ENCODE data around the gene UNC13D. TPM values are rescaled to one million over a fixed set of nuclear protein-coding genes. Genes with fewer than 3 reads are reported as not detected.
"Not testable (repeated sequence)": the region's sequence is repeated elsewhere in the genome, so short reads cannot be mapped to it uniquely, and the experiment has no call there.

UNC13D gene
- total RNA-seq, 2 donors from 2014 or later = 8.6 to 21.8 TPM

DNA sequence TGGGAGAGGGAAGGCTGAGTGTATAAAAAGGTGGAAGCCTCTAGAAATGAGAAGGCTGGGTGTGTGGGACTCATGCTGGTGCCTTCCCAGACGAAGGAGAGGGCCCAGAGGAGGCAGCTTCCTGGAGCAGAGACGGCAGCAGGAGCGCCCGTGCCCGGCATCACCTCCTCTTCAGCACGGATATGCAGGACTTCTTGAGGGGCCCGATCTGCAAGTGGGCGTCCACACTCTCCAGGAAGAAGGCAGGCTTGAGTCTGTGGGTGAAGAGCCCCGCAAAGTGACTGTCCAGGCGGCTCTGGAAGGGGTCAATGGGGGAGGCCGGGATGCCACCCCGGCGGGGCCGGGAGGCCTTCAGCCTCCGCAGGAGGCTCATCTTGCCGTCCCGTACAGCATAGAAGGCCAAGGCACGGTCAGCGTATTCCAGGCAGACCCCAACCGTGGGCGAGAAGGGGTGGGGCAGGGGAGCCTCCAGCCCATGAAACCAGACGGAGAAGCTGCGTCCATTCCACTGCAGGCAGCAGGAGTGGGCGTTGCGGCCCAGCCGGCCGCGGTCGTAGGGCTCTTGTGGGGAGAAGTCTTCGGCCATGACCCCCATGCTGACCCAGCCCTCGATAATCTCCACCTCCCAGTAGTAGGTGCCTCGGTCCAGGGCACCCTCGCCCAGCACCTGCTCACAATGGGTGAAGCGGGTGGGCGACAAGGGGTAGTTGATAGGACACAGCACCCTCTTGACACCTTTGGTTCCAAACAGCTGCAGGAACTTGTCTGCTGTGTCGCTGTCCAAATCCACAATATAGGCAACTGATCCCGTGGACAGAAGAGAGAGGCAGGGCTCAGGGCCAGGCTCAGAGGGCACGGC is 30.3 kb upstream of the UNC13D start:
- WGBS, 2 donors = 91 to 99% methylated on average over 8 to 38 of the region's 38 CpGs
- no peaks in the 10 kb centered on the region for H3K9me3 ChIP-seq
- ATAC-seq (no peak), DNase-seq (no peak)
- TF ChIP-seq, protein P1, sequence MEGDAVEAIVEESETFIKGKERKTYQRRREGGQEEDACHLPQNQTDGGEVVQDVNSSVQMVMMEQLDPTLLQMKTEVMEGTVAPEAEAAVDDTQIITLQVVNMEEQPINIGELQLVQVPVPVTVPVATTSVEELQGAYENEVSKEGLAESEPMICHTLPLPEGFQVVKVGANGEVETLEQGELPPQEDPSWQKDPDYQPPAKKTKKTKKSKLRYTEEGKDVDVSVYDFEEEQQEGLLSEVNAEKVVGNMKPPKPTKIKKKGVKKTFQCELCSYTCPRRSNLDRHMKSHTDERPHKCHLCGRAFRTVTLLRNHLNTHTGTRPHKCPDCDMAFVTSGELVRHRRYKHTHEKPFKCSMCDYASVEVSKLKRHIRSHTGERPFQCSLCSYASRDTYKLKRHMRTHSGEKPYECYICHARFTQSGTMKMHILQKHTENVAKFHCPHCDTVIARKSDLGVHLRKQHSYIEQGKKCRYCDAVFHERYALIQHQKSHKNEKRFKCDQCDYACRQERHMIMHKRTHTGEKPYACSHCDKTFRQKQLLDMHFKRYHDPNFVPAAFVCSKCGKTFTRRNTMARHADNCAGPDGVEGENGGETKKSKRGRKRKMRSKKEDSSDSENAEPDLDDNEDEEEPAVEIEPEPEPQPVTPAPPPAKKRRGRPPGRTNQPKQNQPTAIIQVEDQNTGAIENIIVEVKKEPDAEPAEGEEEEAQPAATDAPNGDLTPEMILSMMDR (IDR thresholded peaks at IDR 0.05) = no peak
- TF ChIP-seq POLR2A (IDR thresholded peaks at IDR 0.05) = no peak
- no peaks in the 10 kb centered on the region for H3K36me3 ChIP-seq (replicated peaks in 1 of 2; ENCODE audit: insufficient read depth in 1 of 2, low read depth in 2 of 2)
- no peaks in the 10 kb centered on the region for H3K27me3 ChIP-seq
- intact Hi-C loops (cut with DNase I) = no loop called here
- peaks cover 51% of the 10 kb centered on the region for H3K4me1 ChIP-seq
- no peak overlapping the region for H3K4me3 ChIP-seq
- H3K27ac ChIP-seq = peak overlapping the region in 3 of 4 donors; percentile 93

DNA sequence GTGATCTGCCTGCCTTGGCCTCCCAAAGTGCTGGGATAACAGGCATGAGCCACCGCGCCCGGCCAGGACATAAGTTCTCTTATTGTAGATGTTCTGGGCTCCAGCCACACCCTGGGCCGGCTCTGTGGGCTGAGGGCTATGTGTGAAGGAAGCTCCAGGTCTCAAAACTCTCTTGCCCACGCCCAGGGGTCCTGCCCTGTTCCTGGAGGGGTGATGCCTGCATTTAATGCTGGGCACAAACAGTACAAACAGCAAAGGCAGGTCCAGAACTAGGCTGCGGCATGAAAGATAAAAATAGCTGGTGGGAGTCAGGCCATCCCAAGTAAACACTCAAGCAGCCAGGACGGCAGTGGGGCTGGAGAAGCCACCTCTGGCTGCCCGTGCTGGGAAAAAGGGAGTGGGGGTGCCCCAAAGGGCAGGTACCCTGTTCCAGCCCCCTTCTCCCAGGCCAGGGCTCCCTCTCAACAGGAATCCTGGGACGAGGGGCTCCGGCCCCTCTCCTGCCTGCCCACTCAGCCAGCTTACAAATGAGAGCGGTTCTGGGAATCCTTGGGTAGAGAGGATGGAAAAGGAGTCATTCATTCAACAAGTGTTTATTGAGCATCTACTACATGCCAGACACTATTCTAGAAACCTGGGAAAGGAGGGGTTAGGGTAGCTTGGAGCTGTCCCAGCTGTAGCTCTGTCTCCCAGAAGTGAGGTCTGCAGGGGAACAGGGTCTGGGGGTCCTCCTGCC is 29.6 kb upstream of the UNC13D start:
- intact Hi-C loops (cut with DNase I) = no loop called here

DNA sequence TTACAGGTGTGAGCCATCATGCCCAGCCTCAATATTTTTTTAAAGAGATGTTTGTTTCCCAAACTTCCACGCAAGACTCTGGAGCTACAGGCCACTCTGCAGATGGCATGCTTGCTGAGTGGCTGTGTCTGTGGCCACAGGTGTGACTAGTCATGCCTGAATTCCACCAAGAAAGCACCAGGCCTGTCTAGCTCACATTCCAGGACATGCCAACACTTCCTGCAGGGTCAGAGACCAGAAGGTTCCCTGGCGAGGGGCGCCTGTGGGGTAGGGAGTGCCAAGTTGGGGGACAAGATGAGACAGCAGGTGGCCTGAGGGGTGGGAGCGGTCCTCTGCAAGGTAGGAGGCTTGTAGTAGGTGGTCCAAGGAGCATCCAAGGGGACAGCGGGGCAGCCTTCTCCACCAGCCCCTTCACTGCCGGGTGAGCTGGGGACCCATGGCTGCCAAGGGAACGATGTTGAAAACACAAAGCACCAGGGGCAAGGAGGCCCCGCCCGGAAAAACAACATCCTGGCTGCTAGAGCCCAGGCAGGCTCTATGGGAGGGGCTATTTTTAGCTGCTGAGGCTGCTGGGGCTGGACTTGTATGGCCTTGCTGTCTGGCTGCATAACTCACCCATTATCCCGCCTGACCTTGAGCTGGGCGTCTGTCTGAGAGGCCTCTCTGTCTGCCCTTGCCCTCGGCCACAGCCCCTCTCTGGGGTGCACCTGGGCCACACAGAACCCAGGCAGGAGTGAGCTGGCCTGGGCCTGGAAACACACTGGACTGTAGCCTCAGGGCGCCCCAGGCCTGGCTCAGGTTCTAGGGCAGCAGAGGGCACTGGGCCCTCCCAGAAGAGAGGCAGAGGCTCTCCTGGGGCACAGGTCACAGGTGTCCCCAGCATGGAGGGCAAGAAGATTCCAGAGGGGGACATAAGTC is 28.5 kb upstream of the UNC13D start:
- ATAC-seq = peak; percentile 12
- Histone ChIP-seq H3K27me3 (no peaks in the 10 kb centered on the region), H3K4me3 (no peak overlapping the region), H3K36me3 (replicated peaks in 1 of 2; ENCODE audit: insufficient read depth in 1 of 2, low read depth in 2 of 2) (no peaks in the 10 kb centered on the region), H3K4me1 (peaks cover 40% of the 10 kb centered on the region), H3K27ac (peak overlapping the region; percentile 56 to 79 (median 76)), H3K9me3 (no peaks in the 10 kb centered on the region)
- TF ChIP-seq, protein P1 (IDR thresholded peaks at IDR 0.05) = no peak
- peak in 2 of 3 donors; percentile 23 to 25 for TF ChIP-seq POLR2A (IDR thresholded peaks at IDR 0.05)
- peak; percentile 43 to 81 (median 62) for DNase-seq
- intact Hi-C loops (cut with DNase I) = no loop called here
- 44 to 51% methylated on average over 11 to 13 of the region's 13 CpGs for WGBS, 2 donors

More for the DNA sequence above, 29.6 kb upstream of the UNC13D start:
- ATAC-seq (no peak), DNase-seq (no peak)
- Histone ChIP-seq H3K9me3 (no peaks in the 10 kb centered on the region), H3K4me3 (no peak overlapping the region), H3K36me3 (replicated peaks in 1 of 2; ENCODE audit: insufficient read depth in 1 of 2, low read depth in 2 of 2) (no peaks in the 10 kb centered on the region), H3K4me1 (peaks cover 50% of the 10 kb centered on the region), H3K27me3 (no peaks in the 10 kb centered on the region), H3K27ac (peak overlapping the region; percentile 56 to 79 (median 76))
- TF ChIP-seq, protein P1 (IDR thresholded peaks at IDR 0.05) = no peak
- no peak for TF ChIP-seq POLR2A (IDR thresholded peaks at IDR 0.05)
- WGBS, 2 donors = 74 to 85% methylated on average over 7 to 11 of the region's 11 CpGs

DNA sequence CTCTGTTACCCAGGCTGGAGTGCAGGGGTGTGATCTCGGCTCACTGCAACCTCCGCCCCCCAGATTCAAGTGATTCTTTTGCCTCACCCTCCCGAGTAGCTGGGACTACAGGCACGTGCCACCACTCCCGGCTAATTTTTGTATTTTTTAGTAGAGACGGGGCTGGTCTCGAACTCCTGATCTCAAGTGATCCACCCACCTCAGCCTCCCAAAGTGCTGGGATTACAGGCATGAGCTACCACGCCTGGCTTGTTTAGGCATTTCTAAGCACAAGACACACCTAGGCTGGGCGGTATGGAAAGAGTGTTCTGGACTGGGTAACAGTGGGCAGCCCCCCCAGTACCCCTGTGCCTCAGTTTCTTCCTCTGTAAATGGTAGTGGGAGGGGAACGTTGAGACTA is 26.0 kb upstream of the UNC13D start:
- H3K27me3 ChIP-seq; H3K36me3 ChIP-seq (replicated peaks in 1 of 2; ENCODE audit: insufficient read depth in 1 of 2, low read depth in 2 of 2); DNase-seq; H3K4me3 ChIP-seq; ATAC-seq; intact Hi-C loops (cut with DNase I); H3K9me3 ChIP-seq: not testable (repeated sequence)
- H3K27ac ChIP-seq = peak overlapping the region in 1 of 4 donors; percentile 40
- H3K4me1 ChIP-seq = peaks cover 15% of the 10 kb centered on the region
- WGBS, 2 donors = 75 to 82% methylated on average over 10 of the region's 10 CpGs
